HG02884 (cell line): ENCODE measurements around the gene PHYKPL.
"Not testable (repeated sequence)": the region's sequence is repeated elsewhere in the genome, so short reads cannot be mapped to it uniquely, and the experiment has no call there.

ENCODE experiments used
- ATAC-seq: cut with Tn5 transposase; IDR thresholded peaks from one replicate; pipeline ENCODE4 v1.9.1; 2021; ENCODE audit warnings: mild to moderate bottlenecking, moderate library complexity; ENCODE audit not compliant: unreplicated experiment

The PHYKPL gene

DNA sequence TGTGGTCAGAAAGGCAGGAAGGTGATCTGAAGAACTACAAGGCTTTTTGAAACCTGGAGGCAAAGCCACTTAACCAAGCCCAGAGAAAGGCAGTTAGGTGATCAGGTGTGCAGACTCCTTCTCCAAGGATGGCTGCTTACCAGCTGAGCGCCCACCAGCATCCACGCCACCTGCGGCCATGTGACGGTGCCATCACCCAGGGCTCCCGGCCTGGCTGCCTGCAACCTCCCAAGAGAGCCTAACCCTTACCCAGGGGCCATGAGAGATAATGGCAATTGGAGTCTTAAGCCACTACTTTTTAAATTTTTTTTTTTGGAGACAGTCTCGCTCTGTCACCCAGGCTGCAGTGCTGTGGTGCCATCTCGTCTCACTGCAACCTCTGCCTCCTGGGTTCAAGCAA is 33.1 kb upstream of the PHYKPL start:
- ATAC-seq = no peak

DNA sequence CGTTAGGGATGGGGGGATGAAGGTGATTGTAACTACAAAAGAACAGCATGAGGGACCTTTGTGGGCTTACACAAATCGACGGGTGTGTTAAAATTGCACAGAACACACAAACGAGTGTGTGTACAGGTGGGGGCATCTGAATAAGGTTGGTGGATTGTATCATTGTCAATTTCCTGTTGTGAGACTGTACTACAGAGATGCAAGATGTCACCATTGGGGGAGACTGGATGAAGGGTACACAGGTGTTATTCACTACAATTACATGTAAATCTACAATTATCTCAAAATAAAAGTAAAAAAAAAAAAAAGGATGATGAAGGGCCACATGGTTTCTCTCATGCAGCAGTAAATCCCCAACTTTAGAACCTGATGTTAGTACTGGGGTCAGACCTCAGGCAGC is 31.4 kb upstream of the PHYKPL start:
- no peak for ATAC-seq

DNA sequence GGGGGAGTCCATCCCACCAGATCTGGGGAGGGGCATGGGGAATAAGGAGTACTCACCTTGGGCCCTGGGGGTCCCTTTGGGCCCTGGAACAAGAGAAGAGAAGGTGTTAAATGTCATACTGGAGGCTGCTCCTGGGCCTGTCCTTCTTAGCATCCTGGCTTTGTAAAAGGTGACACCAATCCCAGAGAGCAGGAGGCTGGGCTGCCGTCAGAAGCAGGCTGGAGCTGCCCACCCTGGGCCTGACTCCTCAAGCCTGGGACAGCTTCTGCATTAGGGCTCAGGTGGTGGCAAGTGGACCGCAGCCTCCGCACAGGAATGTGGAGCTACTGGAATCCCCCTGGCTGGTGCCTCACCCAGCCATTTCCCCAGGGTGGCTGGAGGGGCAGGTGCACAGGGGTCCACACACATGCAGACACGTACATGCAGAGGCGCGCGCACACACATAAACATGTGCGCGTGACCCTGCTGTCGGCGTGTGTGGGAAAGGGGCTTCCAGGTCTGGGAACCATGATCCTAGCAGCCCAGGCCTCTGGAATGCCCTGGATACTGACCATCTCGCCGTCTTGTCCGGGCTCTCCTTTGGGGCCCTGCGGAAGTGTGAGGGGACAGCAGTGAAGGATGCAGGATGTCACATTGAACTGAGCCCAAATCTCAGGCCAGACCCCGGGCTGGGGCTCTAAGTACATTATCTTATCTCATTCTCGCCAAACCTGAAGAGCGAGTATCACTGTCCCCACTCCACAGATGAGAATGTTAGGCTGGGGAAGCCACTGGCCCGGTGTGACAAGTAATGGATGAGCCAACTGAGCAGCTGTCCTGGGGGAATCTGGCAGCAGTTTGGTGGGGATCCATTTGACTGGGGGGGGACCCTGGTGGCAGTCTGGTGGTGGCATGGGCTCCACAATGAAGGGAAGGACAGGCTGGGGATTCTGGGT is 29.3 kb upstream of the PHYKPL start:
- no peak for ATAC-seq

DNA sequence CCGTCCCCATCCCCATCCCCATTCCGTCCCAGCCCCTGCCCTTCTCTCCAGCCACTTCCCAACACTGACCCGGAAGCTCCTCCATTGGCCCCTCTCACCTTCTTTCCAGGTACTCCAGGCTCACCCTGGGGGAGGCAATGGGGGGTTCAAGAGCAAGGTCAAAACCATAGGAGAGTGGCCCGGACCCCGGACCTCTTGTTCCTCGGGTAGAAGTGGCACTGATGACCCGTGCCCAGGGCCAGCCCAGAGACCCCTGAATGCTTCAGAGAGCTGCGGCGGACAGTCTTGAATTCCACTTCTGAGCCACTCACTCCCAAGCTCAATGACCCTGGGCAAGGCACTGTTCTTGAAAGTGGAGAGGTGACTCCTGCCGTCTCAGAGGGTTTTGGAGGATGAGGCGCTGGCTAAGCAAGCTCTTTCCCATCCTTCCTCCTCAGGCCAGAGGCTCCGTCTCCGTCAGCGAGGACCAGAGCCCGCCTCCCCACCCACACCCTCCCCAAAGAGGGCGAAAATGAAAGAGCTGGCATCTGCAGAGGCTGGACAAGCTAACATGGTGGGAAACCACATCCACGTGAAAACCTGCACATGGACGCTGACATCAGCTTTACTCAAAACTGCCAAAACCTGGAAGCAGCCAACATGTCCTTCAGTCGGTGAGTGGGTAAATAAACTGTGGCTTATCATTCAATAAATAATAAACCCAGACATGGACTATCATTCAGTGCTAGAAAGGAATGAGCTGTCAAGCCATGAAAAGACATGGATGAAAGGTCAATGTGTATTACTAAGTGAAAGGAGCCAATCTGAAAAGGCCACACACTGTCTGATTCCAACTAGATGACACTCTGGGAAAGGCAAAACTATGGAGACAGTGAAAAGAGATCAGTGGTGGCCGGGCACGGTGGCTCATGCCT is 27.3 kb upstream of the PHYKPL start:
- no peak for ATAC-seq

DNA sequence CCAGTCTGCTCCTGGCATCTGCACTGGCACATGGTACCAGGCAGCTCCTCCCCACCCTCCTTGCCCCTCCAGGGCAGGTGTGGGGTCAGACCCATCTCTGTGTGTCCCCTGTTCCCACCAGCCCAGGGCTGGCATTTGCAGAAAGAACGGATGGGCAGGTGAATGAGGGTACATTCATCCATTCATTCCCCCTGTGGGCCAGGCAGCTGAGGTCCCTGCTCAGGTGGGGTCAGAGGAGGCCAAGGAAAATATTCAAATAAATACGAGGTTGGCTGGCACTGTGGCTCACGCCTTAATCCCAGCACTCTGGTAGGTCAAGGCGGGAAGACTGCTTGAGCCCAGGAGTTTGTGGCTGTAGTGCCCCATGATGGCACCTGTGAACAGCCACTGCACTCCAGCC is 25.0 kb upstream of the PHYKPL start:
- no peak for ATAC-seq

DNA sequence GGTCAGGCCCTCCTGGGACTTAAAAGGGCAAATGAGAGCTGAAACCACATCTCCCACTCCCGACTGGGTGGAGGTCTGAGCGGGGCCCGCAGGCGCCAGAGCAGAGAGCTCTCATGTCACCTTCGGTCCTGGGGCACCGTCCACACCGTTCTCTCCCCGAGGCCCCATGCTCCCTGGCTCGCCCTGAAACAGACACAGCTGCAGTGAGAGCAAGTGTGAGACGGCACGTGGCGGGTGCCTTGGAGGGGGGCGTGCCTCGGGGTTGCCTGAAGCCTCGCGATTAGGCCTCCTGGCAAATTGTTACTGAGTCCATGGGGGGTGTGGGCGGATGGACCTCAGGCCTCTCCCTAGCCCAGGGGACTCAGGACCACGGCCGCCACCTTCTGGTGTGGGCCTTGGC is 24.1 kb upstream of the PHYKPL start:
- ATAC-seq = no peak

DNA sequence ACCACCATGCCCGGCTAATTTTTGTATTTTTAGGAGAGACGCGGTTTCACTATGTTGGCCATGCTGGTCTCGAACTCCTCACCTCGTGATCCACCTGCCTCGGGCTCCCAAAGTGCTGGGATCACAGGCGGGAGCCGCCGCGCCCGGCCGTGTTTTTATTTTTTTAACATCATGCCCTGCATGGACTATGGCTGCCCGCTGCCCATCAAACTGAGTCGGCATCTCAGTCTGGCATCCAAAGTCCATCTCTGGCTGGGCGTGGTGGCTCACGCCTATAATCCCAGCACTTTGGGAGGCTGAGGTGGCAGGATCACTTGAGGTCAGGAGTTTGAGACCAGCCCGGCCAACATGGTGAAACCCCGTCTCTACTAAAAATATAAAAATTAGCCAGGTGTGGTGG is 21.0 kb upstream of the PHYKPL start:
- not testable (repeated sequence) for ATAC-seq

DNA sequence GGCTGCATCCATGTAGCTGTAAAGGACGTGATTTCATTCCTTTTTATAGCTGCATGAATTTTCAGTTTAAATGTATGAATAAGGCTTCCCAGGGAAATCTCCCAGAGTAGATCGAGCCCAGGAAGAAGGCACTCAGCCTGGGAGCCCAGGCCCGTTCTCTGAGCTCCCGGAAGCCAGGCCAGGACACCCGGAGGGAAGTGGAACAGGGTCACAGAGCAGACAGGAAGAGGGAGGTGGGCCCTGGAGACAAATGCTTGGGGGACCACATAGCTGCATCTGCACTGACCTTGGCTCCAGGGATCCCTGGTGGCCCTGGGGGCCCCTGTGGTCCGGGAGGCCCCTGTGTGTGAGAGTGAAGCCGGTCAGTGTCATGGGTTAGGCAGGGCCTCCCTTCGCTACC is 19.7 kb upstream of the PHYKPL start:
- no peak for ATAC-seq

DNA sequence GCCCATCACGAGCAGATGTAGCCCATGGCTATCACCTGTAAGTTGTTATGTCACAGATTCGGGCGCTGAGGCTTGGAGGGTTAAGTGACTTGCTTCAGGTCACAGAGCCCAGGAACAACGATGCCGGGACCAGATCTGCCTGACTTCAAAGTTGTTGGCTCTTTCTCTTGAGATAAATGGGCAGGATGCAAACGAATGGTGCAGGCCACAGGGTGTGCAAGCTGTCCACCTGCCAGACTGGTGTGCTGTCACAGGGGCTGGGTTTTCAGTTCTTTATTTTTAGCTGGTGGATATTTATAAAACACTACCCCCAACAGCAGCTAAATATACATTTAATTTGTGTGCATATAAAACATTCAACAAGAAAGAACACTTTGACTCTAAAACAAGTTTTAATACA is 17.7 kb upstream of the PHYKPL start:
- ATAC-seq = no peak

DNA sequence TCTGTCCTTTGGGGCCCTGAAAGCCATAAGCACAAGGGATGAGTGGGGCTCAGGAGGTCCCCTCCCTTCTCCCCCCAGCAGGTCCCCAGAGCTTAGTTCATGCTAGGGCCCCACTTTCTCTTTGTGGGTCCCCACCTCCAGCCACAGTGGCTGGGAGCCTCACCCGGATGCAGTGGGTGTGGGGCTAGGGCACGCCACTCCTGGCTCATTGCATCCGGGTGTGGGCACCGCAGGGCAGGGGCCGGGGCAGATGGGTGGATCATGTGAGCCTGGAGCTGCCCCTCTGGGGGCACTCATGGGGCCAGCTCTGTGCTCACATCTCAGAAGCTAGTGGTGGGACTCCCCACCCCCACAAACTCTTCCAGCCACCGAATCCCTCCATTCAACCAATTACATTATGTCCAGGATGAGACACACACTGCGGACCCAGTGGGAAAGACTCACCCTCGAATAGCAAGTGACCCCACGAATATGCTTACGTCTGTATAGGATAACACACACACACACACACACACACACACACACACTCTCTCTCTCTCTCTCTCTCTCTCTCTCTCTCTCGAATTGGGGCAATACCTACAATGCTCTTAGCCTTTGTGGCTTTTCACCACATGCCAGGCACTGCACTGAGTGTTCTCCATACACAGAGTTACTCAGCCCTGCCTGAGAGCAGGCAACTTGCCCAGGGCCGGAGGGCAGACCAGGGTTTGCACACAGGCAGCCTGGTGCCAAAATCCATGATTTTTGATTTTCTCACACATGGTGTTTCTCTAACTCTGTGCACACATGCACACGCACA is 16.8 kb upstream of the PHYKPL start:
- ATAC-seq = no peak

DNA sequence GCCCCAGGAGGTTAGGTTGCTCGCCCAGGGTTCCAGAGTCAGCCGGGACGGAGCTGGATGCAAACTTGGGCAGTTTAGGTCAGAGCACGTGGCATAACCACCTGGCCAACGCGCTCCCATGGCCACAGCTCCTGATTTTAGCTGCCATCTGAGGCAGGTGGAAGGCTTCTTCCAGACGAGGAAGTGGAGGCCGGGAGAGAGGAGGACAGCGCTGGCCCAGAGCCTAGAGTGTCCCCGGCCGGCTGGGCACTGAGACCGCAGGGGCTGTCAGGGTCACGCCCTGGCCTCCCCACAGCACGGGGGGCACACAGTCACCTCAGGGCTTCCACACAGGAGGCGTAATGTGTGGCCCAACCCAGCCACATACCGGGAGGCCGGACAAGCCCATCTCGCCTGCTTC is 16.1 kb upstream of the PHYKPL start:
- no peak for ATAC-seq

DNA sequence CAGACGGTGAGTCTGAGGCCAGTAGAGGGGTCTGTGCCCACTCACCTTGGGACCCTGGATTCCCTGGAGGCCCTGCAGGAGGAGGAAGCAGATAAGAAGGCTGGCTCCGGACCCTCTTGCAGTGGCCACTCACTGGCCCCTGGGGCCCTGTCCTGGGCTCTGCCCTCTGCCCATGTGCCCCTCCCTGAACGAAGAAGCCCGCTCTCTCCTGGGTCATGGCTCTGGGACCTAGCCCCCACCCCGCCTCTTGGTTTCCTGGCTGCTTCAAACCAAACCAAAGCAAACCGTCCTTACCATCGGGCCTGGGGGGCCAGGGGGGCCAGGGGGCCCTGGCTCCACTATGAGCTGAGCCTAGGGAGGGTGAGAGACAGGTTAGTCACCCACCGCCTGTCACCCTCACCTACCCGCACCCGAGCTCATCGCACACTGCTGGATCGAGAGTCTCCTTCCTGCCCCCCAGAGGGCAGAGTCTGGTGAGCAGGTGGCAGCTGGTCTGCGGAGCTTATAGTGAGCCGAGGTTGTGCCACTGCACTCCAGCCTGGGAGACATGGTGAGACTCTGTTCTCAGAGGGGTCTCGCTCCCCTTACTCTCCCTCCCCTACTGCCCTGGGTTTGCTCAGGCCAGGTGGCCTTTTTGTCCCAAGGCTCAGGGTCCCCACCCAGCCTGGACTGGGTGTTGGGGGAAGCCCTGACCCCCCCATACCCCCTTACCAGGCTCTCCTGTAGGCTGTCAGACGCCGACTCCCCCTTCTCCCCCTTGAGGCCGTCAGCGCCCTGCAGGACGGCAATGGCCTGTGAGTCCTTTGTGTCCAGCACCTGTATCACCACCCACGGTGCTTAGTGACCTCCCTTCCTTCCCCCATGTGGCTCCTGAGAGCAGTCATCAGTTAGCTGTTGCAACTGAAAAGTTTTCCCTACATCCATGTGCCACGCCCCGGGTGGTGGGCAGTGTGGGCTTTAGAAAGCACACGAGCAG is 15.2 kb upstream of the PHYKPL start:
- no peak for ATAC-seq

DNA sequence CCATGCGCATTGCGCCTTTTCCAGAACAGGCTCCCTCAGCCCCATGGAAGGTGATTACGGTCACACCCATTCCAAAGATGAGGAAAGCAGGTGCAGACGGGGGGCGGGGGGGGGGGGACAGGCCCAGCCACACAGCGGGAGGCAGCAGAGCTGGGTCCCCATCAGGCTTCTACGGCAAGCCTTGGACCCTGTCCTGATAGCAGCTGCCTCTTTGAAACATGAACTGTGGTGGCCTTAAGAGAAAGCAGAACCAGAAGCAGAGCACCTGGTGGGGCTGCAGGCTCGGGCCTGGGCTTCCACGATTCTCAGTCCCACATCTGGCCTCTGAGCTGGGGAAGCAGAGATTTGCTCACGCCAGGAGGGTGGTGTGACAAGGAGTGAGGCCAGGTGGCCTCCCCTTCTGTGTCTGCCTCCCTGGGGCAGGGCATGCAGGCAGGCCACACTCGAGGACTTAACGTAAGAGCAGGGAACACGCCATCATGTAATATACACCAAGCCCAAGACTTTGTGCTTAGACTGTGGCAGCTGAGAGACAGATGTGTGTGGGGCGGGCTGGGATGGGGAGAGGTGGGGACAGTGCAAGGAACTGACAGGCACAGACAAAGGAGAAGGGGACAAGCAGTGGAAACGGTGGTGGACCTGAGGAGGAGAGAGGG is 14.2 kb upstream of the PHYKPL start:
- ATAC-seq = no peak

DNA sequence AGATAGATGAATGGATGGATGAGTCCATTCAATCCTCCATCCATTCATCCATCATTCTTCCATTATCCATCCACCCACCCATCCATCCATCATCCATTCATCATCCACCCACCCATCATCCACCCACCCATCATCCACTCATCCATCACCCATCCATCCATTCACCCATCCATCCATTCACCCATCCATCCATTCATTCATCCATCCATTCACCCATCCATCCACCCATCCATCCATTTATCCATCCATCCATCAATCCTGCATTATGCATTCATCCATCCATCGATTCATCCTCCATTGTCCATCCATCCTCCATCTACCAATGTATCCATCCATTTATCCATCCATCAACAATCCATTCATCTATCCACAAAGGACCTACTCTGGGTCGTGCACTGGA is 12.8 kb upstream of the PHYKPL start:
- ATAC-seq = no peak

DNA sequence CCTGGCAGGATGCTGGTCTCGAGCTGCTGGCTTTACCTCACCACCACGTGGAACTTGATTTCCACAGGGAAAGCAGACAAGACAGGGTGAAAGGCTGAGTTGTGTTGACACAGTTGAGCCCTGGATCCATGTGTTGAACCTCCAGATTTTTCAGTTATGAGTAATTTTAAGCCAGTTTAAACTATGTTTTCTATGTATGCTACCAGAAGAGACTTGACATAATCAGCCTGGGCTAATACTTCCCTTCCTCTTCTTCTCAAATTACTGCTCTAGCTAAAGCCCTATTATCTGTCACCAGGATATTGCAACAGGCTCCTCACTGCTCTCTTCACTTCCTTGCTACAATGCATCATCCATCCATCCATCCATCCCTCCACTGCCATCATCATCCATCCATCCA is 12.0 kb upstream of the PHYKPL start:
- ATAC-seq = no peak

DNA sequence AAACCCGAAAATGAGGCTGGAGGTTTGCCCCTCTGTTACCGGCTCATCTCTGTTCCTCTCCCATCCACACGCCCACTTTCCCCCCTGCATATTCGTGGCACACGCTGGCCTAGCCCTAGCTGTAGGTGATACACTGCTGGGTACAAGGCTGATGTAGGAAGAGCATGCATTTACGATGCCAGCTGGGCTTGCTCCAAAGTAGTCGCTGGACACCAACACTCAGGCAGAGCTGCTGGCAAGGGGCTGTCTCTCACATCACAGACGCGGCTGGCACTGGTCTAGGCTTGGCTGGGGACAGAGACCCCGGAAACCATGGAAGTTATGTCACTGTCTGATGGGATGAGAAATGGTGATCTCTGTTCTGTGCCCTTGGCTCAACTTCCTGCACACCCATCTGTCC is 9.8 kb upstream of the PHYKPL start:
- ATAC-seq = no peak

DNA sequence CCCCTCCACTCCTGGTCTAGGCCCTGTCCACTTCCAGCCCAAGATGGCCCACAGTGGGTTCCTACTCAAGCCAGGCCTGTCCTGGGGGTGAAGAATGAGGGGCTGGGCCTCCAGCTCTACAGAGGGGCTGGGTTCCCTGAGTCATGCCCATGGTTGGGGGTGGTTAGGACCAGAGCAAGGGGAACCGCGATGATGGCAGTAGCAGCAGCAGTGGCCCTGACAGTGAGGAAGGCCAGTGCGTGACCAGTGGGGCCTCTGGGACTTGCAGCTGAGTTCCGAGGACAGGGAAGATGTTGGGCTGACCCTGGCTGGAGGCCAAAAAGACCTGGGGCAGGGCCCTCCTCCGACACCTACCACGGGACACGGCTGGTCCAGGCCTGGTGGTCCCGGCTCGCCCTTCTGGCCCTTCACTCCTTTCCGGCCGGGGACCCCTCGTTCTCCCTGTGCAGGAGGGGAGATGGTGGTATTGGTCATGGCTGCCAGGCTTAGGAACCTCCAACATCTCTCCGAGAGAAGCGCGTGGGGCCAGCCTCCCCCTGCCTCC is 9.2 kb upstream of the PHYKPL start:
- no peak for ATAC-seq

DNA sequence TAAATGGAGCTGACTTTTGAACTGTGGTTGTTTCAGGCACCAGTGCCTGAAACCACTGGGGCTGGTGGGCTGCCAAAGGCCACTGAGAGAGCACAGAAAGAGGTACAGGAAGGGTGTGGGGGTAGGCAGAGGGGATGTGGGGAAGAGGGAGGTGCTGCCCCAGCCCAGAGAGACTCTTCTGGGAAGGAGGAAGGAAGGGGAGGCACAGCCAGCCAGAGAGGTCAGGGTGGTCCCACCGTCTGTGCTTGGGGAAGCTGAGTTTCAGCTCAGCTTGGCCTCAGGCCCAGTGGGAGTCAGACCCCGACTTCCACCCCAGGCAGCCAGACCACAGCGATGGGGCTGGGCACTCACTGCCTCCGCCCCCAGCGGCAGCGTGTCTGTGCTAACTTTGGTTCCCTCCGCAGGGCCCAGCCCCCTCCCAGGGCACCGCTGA is 8.6 kb upstream of the PHYKPL start:
- no peak for ATAC-seq

DNA sequence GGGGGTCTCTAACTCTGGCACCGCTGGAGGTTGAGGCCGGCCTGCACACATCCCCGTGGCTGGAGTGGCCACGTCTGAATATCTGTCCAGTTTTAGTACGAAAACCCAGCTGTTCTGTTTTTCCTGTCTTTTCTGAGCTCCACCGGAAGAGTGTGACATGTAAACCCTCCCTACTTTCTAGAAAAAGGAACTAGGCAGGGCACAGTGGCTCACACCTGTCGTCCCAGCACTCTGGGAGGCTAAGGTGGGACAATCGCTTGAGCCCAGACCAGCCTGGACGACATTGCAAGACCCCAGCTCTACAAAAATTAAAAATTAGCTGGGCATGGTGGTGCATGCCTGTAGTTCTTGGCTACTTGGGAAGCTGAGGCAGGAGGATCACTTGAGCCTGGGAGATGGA is 8.2 kb upstream of the PHYKPL start:
- ATAC-seq = no peak
